Heart left ventricle (tissue), 13 donors: ENCODE data around the gene CTNNA3.

Experiments used
- POLR2A ChIP-seq, 2 donors: fragments of 450-650 bp; IDR thresholded peaks; one replicate each; pipeline ENCODE4 v1.6.1; 2017; ENCODE audit warnings: antibody characterized with exemption in 2 of 2, mild to moderate bottlenecking in 2 of 2, moderate library complexity in 2 of 2
- TF ChIP-seq, protein P1 (sequence below), 12 donors: fragments of 200-600 bp; sonication (generic) in 4 of 12; IDR thresholded peaks; one replicate each; pipeline versions ENCODE4 v1.5.0 to v1.8.0; 2018 to 2022; ENCODE audit warnings: antibody characterized with exemption in 12 of 12, mild to moderate bottlenecking in 5 of 12
- donor health status: ischemic (EF 13 %, LVEDD 7.1; RV severe dilation, severe dysfunction).
- donor health status: DM: no; HTN: yes; CAD: no.
- donor health status: DM: no; HTN: no; CAD: no.
- donor health status: ischemic (EF 25% LVEDD 6.9; RV normal size, moderate dysfunction).
- donor health status: ischemic (EF 25% LVEDD 5.7; RV mildly dilated, moderate dysfunction).
- donor health status: ischemic (EF 35%, LVEDD 5.7; RV mildly dilated, moderate dysfunction).
- donor health status: nonischemic (EF 11% LVEDD 7.7; RV severe dilation, severe dysfunction).
- donor health status: DM: yes; HTN: yes; CAD: no.
- donor health status: PGD.
- donor health status: ischemic (EF 29% LVEDD 5.4; RV normal size, mild dysfunction).
- donor health status: nonischemic (EF 23%, LVEDD 6.1; RV moderate dilation, normal function).

DNA sequence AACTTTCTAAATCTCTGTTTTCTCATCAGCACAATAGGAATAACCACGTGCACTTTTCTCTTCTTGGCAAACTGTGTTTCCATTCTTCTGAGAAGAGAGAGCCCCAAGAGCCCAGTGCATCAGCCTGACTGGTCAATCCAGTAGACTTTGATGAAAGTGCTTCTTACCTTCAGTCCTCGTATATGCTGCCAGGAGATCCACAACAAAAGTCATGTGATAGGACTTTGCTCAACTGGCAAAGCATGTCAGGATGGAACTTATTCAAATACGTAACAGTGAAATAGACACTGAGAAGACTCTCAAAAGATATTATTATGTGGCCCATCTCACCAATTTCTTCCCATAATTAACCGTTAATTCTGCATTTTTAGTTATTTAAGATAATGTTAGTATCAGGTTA, 1801.6 kb downstream of the CTNNA3 start:
- TF ChIP-seq, protein P1, sequence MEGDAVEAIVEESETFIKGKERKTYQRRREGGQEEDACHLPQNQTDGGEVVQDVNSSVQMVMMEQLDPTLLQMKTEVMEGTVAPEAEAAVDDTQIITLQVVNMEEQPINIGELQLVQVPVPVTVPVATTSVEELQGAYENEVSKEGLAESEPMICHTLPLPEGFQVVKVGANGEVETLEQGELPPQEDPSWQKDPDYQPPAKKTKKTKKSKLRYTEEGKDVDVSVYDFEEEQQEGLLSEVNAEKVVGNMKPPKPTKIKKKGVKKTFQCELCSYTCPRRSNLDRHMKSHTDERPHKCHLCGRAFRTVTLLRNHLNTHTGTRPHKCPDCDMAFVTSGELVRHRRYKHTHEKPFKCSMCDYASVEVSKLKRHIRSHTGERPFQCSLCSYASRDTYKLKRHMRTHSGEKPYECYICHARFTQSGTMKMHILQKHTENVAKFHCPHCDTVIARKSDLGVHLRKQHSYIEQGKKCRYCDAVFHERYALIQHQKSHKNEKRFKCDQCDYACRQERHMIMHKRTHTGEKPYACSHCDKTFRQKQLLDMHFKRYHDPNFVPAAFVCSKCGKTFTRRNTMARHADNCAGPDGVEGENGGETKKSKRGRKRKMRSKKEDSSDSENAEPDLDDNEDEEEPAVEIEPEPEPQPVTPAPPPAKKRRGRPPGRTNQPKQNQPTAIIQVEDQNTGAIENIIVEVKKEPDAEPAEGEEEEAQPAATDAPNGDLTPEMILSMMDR (IDR thresholded peaks at IDR 0.05): no peak
- no peak for TF ChIP-seq POLR2A (IDR thresholded peaks at IDR 0.05)
